ENCODE results near the gene FBN1. TPM values are rescaled to one million over a fixed set of nuclear protein-coding genes. Genes with fewer than 3 reads are reported as not detected.

FBN1 gene
- total and polyA plus RNA-seq, 8 donors = 83.1 to 144 (median 94.0) TPM

DNA sequence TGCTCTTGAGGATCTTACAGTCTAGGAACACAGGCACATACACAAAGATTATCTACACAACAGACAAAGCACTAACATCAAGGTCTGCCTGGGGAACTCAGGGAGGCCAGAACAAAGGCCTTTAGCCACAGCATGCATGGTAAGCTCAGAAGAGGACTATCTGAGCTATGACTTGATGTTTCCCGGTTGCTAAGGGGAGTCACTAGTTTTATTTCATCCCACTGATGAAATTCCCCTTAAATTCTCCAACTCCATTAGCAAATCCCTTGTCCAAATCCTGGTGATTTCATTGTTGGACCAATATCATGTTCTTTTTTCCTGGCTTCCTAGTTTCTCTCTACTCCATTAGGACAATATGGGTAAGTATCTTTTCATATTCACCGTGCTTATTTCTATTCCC lies 23.3 kb downstream of the FBN1 start:
- H3K36me3 ChIP-seq = no peaks in the 10 kb centered on the region
- intact Hi-C loops (cut with DNase I) = no loop called here
- TF ChIP-seq, protein P1, sequence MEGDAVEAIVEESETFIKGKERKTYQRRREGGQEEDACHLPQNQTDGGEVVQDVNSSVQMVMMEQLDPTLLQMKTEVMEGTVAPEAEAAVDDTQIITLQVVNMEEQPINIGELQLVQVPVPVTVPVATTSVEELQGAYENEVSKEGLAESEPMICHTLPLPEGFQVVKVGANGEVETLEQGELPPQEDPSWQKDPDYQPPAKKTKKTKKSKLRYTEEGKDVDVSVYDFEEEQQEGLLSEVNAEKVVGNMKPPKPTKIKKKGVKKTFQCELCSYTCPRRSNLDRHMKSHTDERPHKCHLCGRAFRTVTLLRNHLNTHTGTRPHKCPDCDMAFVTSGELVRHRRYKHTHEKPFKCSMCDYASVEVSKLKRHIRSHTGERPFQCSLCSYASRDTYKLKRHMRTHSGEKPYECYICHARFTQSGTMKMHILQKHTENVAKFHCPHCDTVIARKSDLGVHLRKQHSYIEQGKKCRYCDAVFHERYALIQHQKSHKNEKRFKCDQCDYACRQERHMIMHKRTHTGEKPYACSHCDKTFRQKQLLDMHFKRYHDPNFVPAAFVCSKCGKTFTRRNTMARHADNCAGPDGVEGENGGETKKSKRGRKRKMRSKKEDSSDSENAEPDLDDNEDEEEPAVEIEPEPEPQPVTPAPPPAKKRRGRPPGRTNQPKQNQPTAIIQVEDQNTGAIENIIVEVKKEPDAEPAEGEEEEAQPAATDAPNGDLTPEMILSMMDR (IDR thresholded peaks at IDR 0.05) = no peak
- DNase-seq (no peak), ATAC-seq (no peak)
- H3K27me3 ChIP-seq = no peaks in the 10 kb centered on the region
- H3K9me3 ChIP-seq = no peaks in the 10 kb centered on the region
- no peak overlapping the region for H3K4me3 ChIP-seq
- H3K4me1 ChIP-seq = peaks cover 0 to 5% of the 10 kb centered on the region in 2 donors
- no peak overlapping the region for H3K27ac ChIP-seq

DNA sequence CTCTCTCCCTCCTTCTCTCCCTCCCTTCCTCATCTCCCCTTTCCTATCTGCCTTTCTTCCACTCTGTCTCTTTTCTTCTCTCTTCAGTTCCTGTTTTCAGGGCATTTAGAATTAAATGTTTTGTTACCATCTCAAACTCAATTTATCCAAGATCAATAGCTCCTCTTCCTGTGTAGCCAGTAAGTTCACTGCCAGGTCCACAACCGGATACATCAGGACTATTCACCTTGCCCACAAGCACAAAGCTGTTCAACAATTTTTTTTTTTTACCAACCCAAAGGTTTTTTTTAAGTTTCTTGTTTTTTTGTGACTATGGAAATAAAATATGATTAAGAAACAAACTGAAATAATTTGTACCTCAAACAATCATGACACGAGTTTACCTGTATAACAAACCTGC lies 26.1 kb downstream of the FBN1 start:
- intact Hi-C loops (cut with DNase I) = no loop called here
- no peaks in the 10 kb centered on the region for H3K9me3 ChIP-seq
- TF ChIP-seq, protein P1 (IDR thresholded peaks at IDR 0.05) = no peak
- no peaks in the 10 kb centered on the region for H3K27me3 ChIP-seq
- DNase-seq (no peak), ATAC-seq (no peak)
- no peak overlapping the region for H3K27ac ChIP-seq
- peaks cover 0 to 5% of the 10 kb centered on the region in 2 donors for H3K4me1 ChIP-seq
- no peak overlapping the region for H3K4me3 ChIP-seq
- no peaks in the 10 kb centered on the region for H3K36me3 ChIP-seq

DNA sequence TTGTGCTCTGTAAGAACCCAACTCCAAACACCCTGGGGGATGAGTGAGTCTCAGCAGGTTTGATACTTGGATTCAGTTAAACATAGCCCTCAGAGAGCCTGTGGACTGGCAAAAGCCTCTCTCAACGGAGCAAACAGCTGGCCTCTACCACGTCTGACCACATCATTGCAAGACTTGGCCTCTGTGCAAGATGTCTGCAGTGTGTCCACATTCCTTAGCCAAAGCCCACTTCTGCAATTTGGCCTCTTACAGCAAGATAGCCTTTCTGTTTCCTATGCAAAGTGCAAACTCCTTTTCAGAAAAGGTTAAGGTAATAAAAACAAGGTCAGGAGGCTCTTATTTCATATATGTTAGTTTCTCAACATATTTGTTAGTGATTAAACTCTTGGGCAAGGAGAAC lies 27.9 kb downstream of the FBN1 start:
- H3K27me3 ChIP-seq = no peaks in the 10 kb centered on the region
- ATAC-seq (peak; percentile 66), DNase-seq (peak in 3 of 4 donors; percentile 41 to 85 (median 72))
- H3K9me3 ChIP-seq = no peaks in the 10 kb centered on the region
- H3K27ac ChIP-seq = peak overlapping the region in 1 of 2 donors; percentile 42
- no peak overlapping the region for H3K4me3 ChIP-seq
- H3K4me1 ChIP-seq = peaks cover 8 to 9% of the 10 kb centered on the region in 2 donors
- no peaks in the 10 kb centered on the region for H3K36me3 ChIP-seq
- intact Hi-C loops (cut with DNase I) = no loop called here
- TF ChIP-seq, protein P1 (IDR thresholded peaks at IDR 0.05) = no peak

DNA sequence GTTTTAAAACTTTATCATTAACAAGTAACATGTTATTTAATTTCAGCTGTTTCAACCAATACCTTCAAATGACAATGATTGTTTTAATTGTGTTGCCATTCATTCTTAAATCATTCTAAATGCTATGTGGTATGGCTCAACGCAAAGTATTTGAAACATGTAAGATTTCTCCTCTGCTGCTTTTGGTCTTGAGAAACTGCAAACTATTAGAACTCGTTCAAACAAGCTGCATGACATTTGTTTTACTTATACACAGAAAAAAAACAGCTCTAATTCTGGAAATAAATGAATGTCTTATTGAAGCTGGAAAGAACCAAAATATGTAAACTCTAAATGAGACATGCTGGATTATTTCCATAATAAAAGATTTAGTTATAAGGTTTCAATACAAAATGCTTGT lies 29.3 kb downstream of the FBN1 start:
- H3K27me3 ChIP-seq = no peaks in the 10 kb centered on the region
- ATAC-seq (no peak), DNase-seq (peak in 1 of 4 donors; percentile 40)
- peaks cover 8 to 9% of the 10 kb centered on the region in 2 donors for H3K4me1 ChIP-seq
- no peak overlapping the region for H3K27ac ChIP-seq
- TF ChIP-seq, protein P1 (IDR thresholded peaks at IDR 0.05) = no peak
- H3K4me3 ChIP-seq = no peak overlapping the region
- H3K9me3 ChIP-seq = no peaks in the 10 kb centered on the region
- intact Hi-C loops (cut with DNase I) = no loop called here
- no peaks in the 10 kb centered on the region for H3K36me3 ChIP-seq

DNA sequence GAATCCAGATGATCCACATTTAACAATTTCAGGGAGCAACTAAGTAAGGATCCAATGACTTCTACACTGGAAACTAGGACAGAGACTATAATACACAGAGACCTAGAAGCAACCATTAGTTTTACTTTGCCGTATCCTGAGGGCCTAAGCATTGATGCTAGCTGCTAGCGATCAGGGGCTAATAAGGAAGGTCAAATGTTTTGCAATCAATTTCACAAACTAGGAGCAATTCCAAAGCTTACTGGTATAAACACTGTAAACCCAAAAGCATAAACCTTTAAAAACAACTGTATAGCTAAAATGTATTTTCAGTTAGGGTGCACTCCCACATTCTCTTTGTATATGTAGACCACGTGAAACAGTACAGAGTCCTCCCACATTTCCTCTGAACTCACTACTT lies 31.5 kb downstream of the FBN1 start:
- no peaks in the 10 kb centered on the region for H3K27me3 ChIP-seq
- intact Hi-C loops (cut with DNase I) = no loop called here
- TF ChIP-seq, protein P1 (IDR thresholded peaks at IDR 0.05) = no peak
- peaks cover 8% of the 10 kb centered on the region in 2 donors for H3K4me1 ChIP-seq
- H3K27ac ChIP-seq = no peak overlapping the region
- H3K9me3 ChIP-seq = no peaks in the 10 kb centered on the region
- ATAC-seq (no peak), DNase-seq (peak in 1 of 4 donors; percentile 33)
- H3K4me3 ChIP-seq = no peak overlapping the region
- no peaks in the 10 kb centered on the region for H3K36me3 ChIP-seq
